Measurements from ENCODE around the gene GNPTAB.

- TF ChIP-seq EZH2 (IDR thresholded peaks at IDR 0.05; ENCODE audit: low read depth) (no peak), CTCF (conservative IDR thresholded peaks at IDR 0.05) (no peak)
These were observed 131.9 kb downstream of the GNPTAB start for GRCh38 chr12:101698800-101699347.

Data from PC-9 (cell line).